SK-N-SH treated with all-trans-retinoic acid at 6 μM for 48 hours (cell line): Measurements from ENCODE around the gene TOX4.

Experiments used
- ATAC-seq: fragments of 200-7000 bp; cut with Tn5 transposase; 3 replicates; pipeline ENCODE4 v1.9.1; 2020; ENCODE audit warnings: mild to moderate bottlenecking, moderate library complexity
- BACH2 ChIP-seq: fragments of 250-450 bp; sonication (Bioruptor Pico); IDR thresholded peaks from 2 replicates; pipeline ENCODE4 v1.9.0; 2021; ENCODE audit warnings: mild to moderate bottlenecking, borderline replicate concordance
- CREB5 ChIP-seq: fragments of 250-450 bp; sonication (Bioruptor Pico); IDR thresholded peaks from 2 replicates; pipeline ENCODE4 v1.5.1; 2020; ENCODE audit warnings: low read depth, mild to moderate bottlenecking, moderate library complexity
- CSDC2 ChIP-seq: fragments of 250-450 bp; sonication (Bioruptor Pico); IDR thresholded peaks from 2 replicates; pipeline ENCODE4 v1.5.0; 2020; ENCODE audit warnings: mild to moderate bottlenecking, moderate library complexity
- GLIS3 ChIP-seq: fragments of 250-450 bp; sonication (Bioruptor Pico); IDR thresholded peaks from 2 replicates; pipeline ENCODE4 v1.5.0; 2020; ENCODE audit warnings: mild to moderate bottlenecking, moderate library complexity
- ISL1 ChIP-seq: fragments of 250-450 bp; sonication (Bioruptor Pico); IDR thresholded peaks from 2 replicates; pipeline ENCODE4 v2.1.2; 2022; ENCODE audit warnings: mild to moderate bottlenecking, moderate library complexity
- PPARA ChIP-seq: fragments of 250-450 bp; sonication (Bioruptor Pico); IDR thresholded peaks from 2 replicates; pipeline ENCODE4 v1.5.0; 2020; ENCODE audit warnings: mild to moderate bottlenecking, borderline replicate concordance
- SNAI2 ChIP-seq: fragments of 250-450 bp; sonication (Bioruptor Pico); IDR thresholded peaks from 2 replicates; pipeline ENCODE4 v1.5.0; 2020; ENCODE audit warnings: mild to moderate bottlenecking, moderate library complexity
- TOX ChIP-seq: fragments of 250-450 bp; sonication (Bioruptor Pico); IDR thresholded peaks from 2 replicates; pipeline ENCODE4 v1.8.0; 2021; ENCODE audit warnings: mild to moderate bottlenecking, moderate library complexity, borderline replicate concordance
- ZC3H10 ChIP-seq: fragments of 250-450 bp; sonication (Bioruptor Pico); IDR thresholded peaks from 2 replicates; pipeline ENCODE4 v1.5.1; 2021; ENCODE audit warnings: mild to moderate bottlenecking, moderate library complexity
- ZFP30 ChIP-seq: fragments of 450-650 bp; formaldehyde crosslinking; IDR thresholded peaks from 2 replicates; pipeline ENCODE4 v1.5.0; 2022; ENCODE audit warnings: mild to moderate bottlenecking, moderate library complexity
- ZNF565 ChIP-seq: fragments of 450-650 bp; formaldehyde crosslinking; conservative IDR thresholded peaks from 2 replicates; pipeline ENCODE4 v1.5.0; 2020; ENCODE audit warnings: low read depth, mild to moderate bottlenecking, moderate library complexity
- ZNF70 ChIP-seq: fragments of 450-650 bp; formaldehyde crosslinking; IDR thresholded peaks from 2 replicates; pipeline ENCODE4 v1.5.0; 2020; ENCODE audit warnings: mild to moderate bottlenecking, moderate library complexity
- ZNF8 ChIP-seq: fragments of 450-650 bp; formaldehyde crosslinking; IDR thresholded peaks from 2 replicates; pipeline ENCODE4 v1.5.0; 2020; ENCODE audit warnings: mild to moderate bottlenecking, moderate library complexity
- TF ChIP-seq, protein P1 (sequence below): fragments of 250-450 bp; sonication (Bioruptor Pico); IDR thresholded peaks from 2 replicates; pipeline ENCODE4 v1.5.1; 2021; ENCODE audit warnings: mild to moderate bottlenecking, moderate library complexity
- TF ChIP-seq, protein P2 (sequence below): fragments of 250-450 bp; sonication (Bioruptor Pico); IDR thresholded peaks from 2 replicates; pipeline ENCODE4 v1.5.0; 2020; ENCODE audit warnings: mild to moderate bottlenecking, moderate library complexity
- TF ChIP-seq, protein P3 (sequence below): fragments of 250-450 bp; sonication (Bioruptor Pico); IDR thresholded peaks from 2 replicates; pipeline ENCODE4 v1.8.0; 2020; ENCODE audit warnings: mild to moderate bottlenecking, moderate library complexity, borderline replicate concordance
- TF ChIP-seq, protein P4 (sequence below): fragments of 250-450 bp; sonication (Bioruptor Pico); IDR thresholded peaks from 2 replicates; pipeline ENCODE4 v1.8.0; 2021; ENCODE audit warnings: low read depth, mild to moderate bottlenecking, moderate library complexity, borderline replicate concordance

The TOX4 gene

DNA sequence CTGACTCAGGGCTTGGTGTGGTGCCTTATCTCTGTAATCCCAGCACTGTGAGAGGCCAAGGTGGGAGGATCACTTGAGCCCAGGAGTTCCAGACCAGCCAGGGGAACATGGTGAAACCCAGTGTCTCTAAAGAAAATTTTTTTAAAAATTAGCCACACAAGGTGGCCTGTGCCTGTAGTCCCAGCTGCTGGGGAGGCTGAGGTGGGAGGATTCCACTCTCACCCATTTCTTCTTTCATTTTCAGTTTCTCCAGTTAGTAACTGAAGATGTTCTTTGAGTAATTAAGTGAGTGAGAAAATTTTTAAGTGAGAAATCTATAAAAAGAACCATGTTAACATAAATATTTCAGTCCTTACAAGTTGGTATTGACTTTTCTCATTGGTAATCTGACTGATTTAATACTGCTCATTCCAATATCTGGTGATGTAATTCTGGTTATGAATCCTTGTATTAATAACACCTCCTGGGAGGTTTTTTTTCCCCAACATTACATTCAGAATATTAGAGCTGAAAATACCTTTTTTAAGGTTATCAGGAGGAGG lies 28.1 kb downstream of the TOX4 start (continued):
- TF ChIP-seq, protein P1, sequence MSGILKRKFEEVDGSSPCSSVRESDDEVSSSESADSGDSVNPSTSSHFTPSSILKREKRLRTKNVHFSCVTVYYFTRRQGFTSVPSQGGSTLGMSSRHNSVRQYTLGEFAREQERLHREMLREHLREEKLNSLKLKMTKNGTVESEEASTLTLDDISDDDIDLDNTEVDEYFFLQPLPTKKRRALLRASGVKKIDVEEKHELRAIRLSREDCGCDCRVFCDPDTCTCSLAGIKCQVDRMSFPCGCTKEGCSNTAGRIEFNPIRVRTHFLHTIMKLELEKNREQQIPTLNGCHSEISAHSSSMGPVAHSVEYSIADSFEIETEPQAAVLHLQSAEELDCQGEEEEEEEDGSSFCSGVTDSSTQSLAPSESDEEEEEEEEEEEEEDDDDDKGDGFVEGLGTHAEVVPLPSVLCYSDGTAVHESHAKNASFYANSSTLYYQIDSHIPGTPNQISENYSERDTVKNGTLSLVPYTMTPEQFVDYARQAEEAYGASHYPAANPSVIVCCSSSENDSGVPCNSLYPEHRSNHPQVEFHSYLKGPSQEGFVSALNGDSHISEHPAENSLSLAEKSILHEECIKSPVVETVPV = no peak

DNA sequence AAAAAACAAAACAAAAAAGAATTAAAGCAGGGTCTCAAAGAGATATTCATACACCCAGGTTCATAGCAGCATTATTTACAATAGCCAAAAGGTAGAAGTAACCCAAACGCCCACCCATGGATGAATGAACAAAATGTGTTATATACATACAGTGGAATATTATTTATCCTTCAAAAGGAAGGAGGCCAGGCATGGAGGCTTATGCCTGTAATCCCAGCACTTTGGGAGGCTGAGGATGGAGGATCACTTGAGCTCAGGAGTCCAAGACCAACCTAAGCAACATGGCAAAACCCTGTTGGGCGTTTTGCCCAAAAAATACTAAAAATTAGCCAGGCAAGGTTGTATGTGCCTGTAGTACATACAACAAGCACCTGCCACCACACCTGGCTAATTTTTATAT lies 29.6 kb downstream of the TOX4 start:
- TF ChIP-seq ZNF565 (CRISPR knock-in tag) (no peak), ISL1 (CRISPR knock-in tag) (no peak), GLIS3 (CRISPR knock-in tag) (no peak), CSDC2 (CRISPR knock-in tag) (no peak), CREB5 (CRISPR knock-in tag) (no peak), PPARA (CRISPR knock-in tag) (no peak), ZC3H10 (CRISPR knock-in tag) (no peak), ZFP30 (no peak), BACH2 (CRISPR knock-in tag) (no peak), TOX (CRISPR knock-in tag) (no peak), SNAI2 (CRISPR knock-in tag) (no peak)
- TF ChIP-seq, protein P2, sequence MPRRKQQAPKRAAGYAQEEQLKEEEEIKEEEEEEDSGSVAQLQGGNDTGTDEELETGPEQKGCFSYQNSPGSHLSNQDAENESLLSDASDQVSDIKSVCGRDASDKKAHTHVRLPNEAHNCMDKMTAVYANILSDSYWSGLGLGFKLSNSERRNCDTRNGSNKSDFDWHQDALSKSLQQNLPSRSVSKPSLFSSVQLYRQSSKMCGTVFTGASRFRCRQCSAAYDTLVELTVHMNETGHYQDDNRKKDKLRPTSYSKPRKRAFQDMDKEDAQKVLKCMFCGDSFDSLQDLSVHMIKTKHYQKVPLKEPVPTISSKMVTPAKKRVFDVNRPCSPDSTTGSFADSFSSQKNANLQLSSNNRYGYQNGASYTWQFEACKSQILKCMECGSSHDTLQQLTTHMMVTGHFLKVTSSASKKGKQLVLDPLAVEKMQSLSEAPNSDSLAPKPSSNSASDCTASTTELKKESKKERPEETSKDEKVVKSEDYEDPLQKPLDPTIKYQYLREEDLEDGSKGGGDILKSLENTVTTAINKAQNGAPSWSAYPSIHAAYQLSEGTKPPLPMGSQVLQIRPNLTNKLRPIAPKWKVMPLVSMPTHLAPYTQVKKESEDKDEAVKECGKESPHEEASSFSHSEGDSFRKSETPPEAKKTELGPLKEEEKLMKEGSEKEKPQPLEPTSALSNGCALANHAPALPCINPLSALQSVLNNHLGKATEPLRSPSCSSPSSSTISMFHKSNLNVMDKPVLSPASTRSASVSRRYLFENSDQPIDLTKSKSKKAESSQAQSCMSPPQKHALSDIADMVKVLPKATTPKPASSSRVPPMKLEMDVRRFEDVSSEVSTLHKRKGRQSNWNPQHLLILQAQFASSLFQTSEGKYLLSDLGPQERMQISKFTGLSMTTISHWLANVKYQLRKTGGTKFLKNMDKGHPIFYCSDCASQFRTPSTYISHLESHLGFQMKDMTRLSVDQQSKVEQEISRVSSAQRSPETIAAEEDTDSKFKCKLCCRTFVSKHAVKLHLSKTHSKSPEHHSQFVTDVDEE (CRISPR knock-in tag) = no peak
- TF ChIP-seq, protein P3, sequence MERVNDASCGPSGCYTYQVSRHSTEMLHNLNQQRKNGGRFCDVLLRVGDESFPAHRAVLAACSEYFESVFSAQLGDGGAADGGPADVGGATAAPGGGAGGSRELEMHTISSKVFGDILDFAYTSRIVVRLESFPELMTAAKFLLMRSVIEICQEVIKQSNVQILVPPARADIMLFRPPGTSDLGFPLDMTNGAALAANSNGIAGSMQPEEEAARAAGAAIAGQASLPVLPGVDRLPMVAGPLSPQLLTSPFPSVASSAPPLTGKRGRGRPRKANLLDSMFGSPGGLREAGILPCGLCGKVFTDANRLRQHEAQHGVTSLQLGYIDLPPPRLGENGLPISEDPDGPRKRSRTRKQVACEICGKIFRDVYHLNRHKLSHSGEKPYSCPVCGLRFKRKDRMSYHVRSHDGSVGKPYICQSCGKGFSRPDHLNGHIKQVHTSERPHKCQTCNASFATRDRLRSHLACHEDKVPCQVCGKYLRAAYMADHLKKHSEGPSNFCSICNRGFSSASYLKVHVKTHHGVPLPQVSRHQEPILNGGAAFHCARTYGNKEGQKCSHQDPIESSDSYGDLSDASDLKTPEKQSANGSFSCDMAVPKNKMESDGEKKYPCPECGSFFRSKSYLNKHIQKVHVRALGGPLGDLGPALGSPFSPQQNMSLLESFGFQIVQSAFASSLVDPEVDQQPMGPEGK (CRISPR knock-in tag) = no peak
- TF ChIP-seq, protein P1 = no peak
- TF ChIP-seq, protein P4, sequence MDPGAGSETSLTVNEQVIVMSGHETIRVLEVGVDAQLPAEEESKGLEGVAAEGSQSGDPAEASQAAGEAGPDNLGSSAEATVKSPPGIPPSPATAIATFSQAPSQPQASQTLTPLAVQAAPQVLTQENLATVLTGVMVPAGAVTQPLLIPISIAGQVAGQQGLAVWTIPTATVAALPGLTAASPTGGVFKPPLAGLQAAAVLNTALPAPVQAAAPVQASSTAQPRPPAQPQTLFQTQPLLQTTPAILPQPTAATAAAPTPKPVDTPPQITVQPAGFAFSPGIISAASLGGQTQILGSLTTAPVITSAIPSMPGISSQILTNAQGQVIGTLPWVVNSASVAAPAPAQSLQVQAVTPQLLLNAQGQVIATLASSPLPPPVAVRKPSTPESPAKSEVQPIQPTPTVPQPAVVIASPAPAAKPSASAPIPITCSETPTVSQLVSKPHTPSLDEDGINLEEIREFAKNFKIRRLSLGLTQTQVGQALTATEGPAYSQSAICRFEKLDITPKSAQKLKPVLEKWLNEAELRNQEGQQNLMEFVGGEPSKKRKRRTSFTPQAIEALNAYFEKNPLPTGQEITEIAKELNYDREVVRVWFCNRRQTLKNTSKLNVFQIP (CRISPR knock-in tag) = no peak
- ATAC-seq = no peak

DNA sequence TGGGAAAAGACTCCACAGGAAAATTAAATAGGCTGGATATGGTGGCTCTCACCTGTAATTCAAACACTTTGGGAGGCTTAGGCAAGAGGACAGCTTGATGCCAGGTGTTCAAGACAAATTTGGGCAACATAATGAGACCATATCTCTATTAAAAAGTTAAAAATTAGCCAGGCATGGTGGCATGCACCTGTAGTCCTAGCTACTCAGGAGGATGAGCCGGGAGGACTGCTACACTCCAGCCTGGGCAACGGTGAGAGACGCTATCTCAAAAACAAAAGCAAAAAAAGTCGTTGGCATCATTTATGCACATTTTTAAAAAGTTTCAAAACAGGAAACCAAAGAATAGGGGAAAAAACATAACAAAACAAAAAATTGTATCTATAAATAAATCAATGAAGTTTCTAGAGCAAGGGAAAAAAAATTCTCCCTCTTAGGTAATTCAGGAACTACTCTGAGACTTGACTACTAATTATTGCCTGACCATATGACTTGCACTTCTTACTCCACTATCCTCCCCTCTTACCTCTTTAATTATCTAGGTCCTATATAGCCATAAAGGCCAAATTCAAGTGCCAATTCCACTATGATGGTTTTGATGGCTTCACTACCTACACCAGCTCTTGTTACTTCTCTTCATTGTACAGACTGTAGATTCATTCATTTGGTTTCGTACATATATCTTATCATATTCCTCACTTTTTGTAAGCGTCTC lies 32.6 kb downstream of the TOX4 start:
- no peak for ATAC-seq
- no peak for TF ChIP-seq ZC3H10 (CRISPR knock-in tag)
- no peak for TF ChIP-seq ZNF8 (CRISPR knock-in tag)
- TF ChIP-seq ZFP30 = no peak
- no peak for TF ChIP-seq BACH2 (CRISPR knock-in tag)
- TF ChIP-seq, protein P3 (CRISPR knock-in tag) = no peak
- TF ChIP-seq ISL1 (CRISPR knock-in tag) = no peak
- TF ChIP-seq, protein P4 (CRISPR knock-in tag) = no peak
- TF ChIP-seq ZNF565 (CRISPR knock-in tag) = no peak
- TF ChIP-seq ZNF70 = no peak
- TF ChIP-seq, protein P2 (CRISPR knock-in tag) = no peak
- TF ChIP-seq PPARA (CRISPR knock-in tag) = no peak
